Keratinocyte (primary cell): ENCODE results near the gene JSRP1. TPM values are rescaled to one million over a fixed set of nuclear protein-coding genes. Genes with fewer than 3 reads are reported as not detected.
A peak's percentile ranks its signal among the peaks of the same experiment; 100 is the strongest.

Experiments used
- DNase-seq: peaks from one replicate; pipeline ENCODE4 v3.0.0-alpha.2; 2011; ENCODE audit warnings: low read depth, missing footprints, low spot score
- FAIRE-seq: peaks from 2 replicates; lab custom pipeline; 2011; peaks lifted over from hg19 to GRCh38; lab: Jason Lieb, UNC
- H2AFZ ChIP-seq: 2 replicates; pipeline ENCODE4 v1.6.0; 2012; ENCODE audit warnings: low read length, control low read depth, inconsistent platforms; ENCODE audit not compliant: control insufficient read depth
- H3K27ac ChIP-seq: 2 replicates; pipeline ENCODE4 v1.5.1; 2011; ENCODE audit warnings: low read length; ENCODE audit not compliant: control insufficient read depth, insufficient read depth
- H3K27me3 ChIP-seq: 3 replicates; pipeline ENCODE4 v1.6.0; 2011; ENCODE audit warnings: low read length; ENCODE audit not compliant: control insufficient read depth, insufficient read depth; ENCODE audit errors: extremely low read depth
- H3K36me3 ChIP-seq, 2 experiments: 2 replicates in 1 of 2; 3 replicates in 1 of 2; pipeline ENCODE4 v1.5.1; 2011; ENCODE audit warnings: low read length in 2 of 2, mild to moderate bottlenecking in 1 of 2; ENCODE audit not compliant: control insufficient read depth in 2 of 2, insufficient read depth in 2 of 2; ENCODE audit errors: extremely low read depth in 1 of 2
- H3K4me1 ChIP-seq: 3 replicates; pipeline ENCODE4 v1.5.1; 2011; ENCODE audit warnings: low read length; ENCODE audit not compliant: control insufficient read depth, insufficient read depth; ENCODE audit errors: extremely low read depth
- H3K4me2 ChIP-seq: 3 replicates; pipeline ENCODE4 v1.6.0; 2011; ENCODE audit warnings: low read depth, low read length; ENCODE audit not compliant: control insufficient read depth, insufficient read depth; ENCODE audit errors: extremely low read depth
- H3K4me3 ChIP-seq, 3 experiments: fragments of 200-600 bp in 1 of 3; sonication (generic) in 1 of 3; 2 replicates in 2 of 3; 3 replicates in 1 of 3; pipeline ENCODE4 v1.5.1; 2011 to 2016; ENCODE audit warnings: low read length in 3 of 3, mild to moderate bottlenecking in 3 of 3, control low read depth in 2 of 3, inconsistent platforms in 1 of 3, low read depth in 1 of 3, mixed read lengths in 1 of 3, mixed run types in 1 of 3, moderate library complexity in 1 of 3; ENCODE audit not compliant: control insufficient read depth in 2 of 3, insufficient read depth in 2 of 3; ENCODE audit errors: extremely low read depth in 1 of 3
- H3K79me2 ChIP-seq: 2 replicates; pipeline ENCODE4 v1.6.0; 2012; ENCODE audit warnings: low read length; ENCODE audit not compliant: control insufficient read depth, insufficient read depth
- H3K9ac ChIP-seq: 3 replicates; pipeline ENCODE4 v1.6.0; 2011; ENCODE audit warnings: low read length; ENCODE audit not compliant: control insufficient read depth, insufficient read depth; ENCODE audit errors: extremely low read depth
- H3K9me1 ChIP-seq: 3 replicates; pipeline ENCODE4 v1.6.0; 2011; ENCODE audit warnings: low read length; ENCODE audit not compliant: control insufficient read depth, insufficient read depth; ENCODE audit errors: extremely low read depth
- H3K9me3 ChIP-seq: 2 replicates; pipeline ENCODE4 v1.5.1; 2012; ENCODE audit warnings: low read depth, low read length; ENCODE audit not compliant: control insufficient read depth
- H4K20me1 ChIP-seq: 3 replicates; pipeline ENCODE4 v1.6.0; 2011; ENCODE audit warnings: low read length; ENCODE audit not compliant: control insufficient read depth, insufficient read depth; ENCODE audit errors: extremely low read depth
- EZH2 ChIP-seq: IDR thresholded peaks from one replicate; pipeline ENCODE4 v1.6.1; 2012; ENCODE audit warnings: inconsistent platforms, mild to moderate bottlenecking, low read length, moderate library complexity
- dilution Hi-C: fragments of 300-500 bp; cut with MboI; formaldehyde crosslinking; loops from one replicate; pipeline ENCODE4 v1.7.0; 2020; ENCODE audit warnings: low sequenced_read_pairs; ENCODE audit not compliant: extremely low pct_ligation_motif_present
- polyA plus RNA-seq, 5 experiments: library from polyadenylated mRNA; depleted of rRNA in 3 of 5; stranded (reverse) in 3 of 5; stranded (forward) in 1 of 5; unstranded in 1 of 5; fragments of >200 nt; gene quantifications; 1 replicate in 1 of 5; 2 replicates in 3 of 5; 3 replicates in 1 of 5; pipeline versions ENCODE4 v1.2.1 to v1.2.3, GENCODE V29; 2011 to 2012; ENCODE audit warnings: missing spikeins in 2 of 5, low read depth in 1 of 5, low replicate concordance in 1 of 5
- TF ChIP-seq, protein P1 (sequence below), 3 experiments: IDR thresholded peaks in 1 of 3; conservative IDR thresholded peaks in 1 of 3; optimal IDR thresholded peaks in 1 of 3; 2 replicates in 2 of 3; 3 replicates in 1 of 3; pipeline versions ENCODE3 to v1.5.1; 2011; ENCODE audit warnings: low read length in 3 of 3, mild to moderate bottlenecking in 3 of 3, moderate library complexity in 2 of 3, control low read depth in 1 of 3, inconsistent platforms in 1 of 3; ENCODE audit not compliant: insufficient read depth in 2 of 3; ENCODE audit errors: extremely low read depth in 1 of 3

Gene JSRP1
- polyA plus RNA-seq, 1 donor (not counting 4 experiments of a cell fraction or from before 2014, with no cell fraction given) = not detected

DNA sequence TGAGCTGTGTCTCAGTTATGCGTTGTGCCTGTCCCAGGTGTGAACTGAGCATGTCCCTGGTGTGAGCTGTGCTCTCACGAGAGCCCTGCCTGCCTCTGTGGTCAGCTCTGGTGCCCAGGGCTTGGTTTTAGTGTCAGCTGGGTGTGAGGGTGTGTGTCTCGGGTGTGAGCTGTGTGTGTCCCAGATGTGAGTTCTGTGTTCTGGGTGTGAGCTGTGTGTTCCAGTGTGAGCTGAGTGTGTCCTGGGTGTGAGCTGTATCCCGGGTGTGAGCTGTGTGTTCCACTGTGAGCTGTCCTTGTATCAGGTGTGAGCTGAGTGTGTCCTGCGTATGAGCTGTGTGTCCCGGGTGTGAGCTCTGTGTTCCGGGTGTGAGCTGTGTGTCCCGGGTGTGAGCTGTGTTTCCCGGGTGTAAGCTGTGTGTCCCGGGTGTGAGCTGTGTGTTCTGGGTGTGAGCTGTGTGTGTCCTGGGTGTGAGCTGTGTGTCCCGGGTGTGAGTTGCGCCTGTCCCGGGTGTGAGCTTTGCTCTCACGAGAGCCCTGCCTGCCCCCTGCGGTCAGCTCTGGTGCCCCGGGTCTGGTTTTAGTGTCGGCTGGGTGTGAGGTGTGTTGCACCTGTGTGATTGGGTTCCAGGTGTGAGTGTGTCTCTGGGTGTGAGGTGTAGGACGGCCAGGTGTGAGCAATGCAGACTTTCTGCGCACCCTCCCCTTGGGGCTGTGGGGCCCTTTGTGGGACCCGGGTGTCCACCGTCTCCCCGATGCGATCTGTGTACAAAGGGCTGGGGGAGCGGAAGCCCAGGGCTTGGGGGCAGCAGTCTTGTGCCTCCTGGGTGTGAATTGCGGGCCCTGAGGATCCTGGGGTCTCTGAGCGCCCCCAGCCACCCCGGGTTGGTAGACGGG is 32.8 kb upstream of the JSRP1 start:
- H3K36me3 ChIP-seq = no peaks in the 10 kb centered on the region
- H3K4me2 ChIP-seq = no peak overlapping the region
- no peaks in the 10 kb centered on the region for H3K4me1 ChIP-seq
- no peaks in the 10 kb centered on the region for H3K9me3 ChIP-seq
- no peaks in the 10 kb centered on the region for H3K9me1 ChIP-seq
- H4K20me1 ChIP-seq = no peaks in the 10 kb centered on the region
- no peak overlapping the region for H2AFZ ChIP-seq
- no peaks in the 10 kb centered on the region for H3K79me2 ChIP-seq
- dilution Hi-C loops = no loop called here
- no peak overlapping the region for H3K27ac ChIP-seq
- no peak overlapping the region for H3K4me3 ChIP-seq
- no peak for DNase-seq
- H3K27me3 ChIP-seq = peaks cover 62% of the 10 kb centered on the region
- peak; percentile 68 for TF ChIP-seq EZH2
- TF ChIP-seq, protein P1, sequence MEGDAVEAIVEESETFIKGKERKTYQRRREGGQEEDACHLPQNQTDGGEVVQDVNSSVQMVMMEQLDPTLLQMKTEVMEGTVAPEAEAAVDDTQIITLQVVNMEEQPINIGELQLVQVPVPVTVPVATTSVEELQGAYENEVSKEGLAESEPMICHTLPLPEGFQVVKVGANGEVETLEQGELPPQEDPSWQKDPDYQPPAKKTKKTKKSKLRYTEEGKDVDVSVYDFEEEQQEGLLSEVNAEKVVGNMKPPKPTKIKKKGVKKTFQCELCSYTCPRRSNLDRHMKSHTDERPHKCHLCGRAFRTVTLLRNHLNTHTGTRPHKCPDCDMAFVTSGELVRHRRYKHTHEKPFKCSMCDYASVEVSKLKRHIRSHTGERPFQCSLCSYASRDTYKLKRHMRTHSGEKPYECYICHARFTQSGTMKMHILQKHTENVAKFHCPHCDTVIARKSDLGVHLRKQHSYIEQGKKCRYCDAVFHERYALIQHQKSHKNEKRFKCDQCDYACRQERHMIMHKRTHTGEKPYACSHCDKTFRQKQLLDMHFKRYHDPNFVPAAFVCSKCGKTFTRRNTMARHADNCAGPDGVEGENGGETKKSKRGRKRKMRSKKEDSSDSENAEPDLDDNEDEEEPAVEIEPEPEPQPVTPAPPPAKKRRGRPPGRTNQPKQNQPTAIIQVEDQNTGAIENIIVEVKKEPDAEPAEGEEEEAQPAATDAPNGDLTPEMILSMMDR (optimal IDR thresholded peaks at IDR 0.05 in 1 of 3, IDR thresholded peaks at IDR 0.05 in 1 of 3, conservative IDR thresholded peaks at IDR 0.05 in 1 of 3; ENCODE audit: extremely low read depth in 1 of 3, insufficient read depth in 2 of 3, low read length in 3 of 3) = no peak
- H3K9ac ChIP-seq = no peak overlapping the region
- FAIRE-seq = no peak

DNA sequence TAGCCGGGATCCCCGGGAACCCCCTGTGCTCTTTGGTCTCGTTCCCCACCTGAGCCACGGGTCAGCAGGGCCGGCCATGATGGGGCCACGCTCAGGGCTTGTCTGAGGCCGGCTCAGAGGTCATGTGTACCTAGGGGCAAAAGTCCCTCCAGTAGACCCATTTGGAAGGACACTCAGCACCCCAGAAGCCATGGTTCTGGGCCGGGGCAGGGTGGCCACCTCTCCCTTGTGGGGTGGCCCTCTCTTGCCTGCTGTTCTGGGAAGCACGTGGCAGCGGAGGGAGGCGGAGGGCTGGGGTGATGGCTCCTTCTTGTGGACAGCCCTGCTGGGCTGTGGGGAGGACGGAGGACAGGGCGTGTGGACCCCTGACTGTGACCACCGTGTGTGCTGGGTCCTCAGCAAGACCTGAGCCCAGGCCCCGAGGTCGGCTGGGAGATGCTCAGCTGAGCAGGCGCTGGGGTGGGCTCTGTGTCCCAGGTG is 32.2 kb upstream of the JSRP1 start:
- no peaks in the 10 kb centered on the region for H3K79me2 ChIP-seq
- H3K4me1 ChIP-seq = no peaks in the 10 kb centered on the region
- H3K4me2 ChIP-seq = no peak overlapping the region
- FAIRE-seq (no peak), DNase-seq (no peak)
- dilution Hi-C loops = no loop called here
- no peak overlapping the region for H3K9ac ChIP-seq
- H4K20me1 ChIP-seq = no peaks in the 10 kb centered on the region
- no peak overlapping the region for H3K27ac ChIP-seq
- peaks cover 55% of the 10 kb centered on the region for H3K27me3 ChIP-seq
- no peaks in the 10 kb centered on the region for H3K9me3 ChIP-seq
- no peaks in the 10 kb centered on the region for H3K9me1 ChIP-seq
- no peak overlapping the region for H3K4me3 ChIP-seq
- no peaks in the 10 kb centered on the region for H3K36me3 ChIP-seq
- TF ChIP-seq EZH2 = no peak
- TF ChIP-seq, protein P1 (optimal IDR thresholded peaks at IDR 0.05 in 1 of 3, IDR thresholded peaks at IDR 0.05 in 1 of 3, conservative IDR thresholded peaks at IDR 0.05 in 1 of 3; ENCODE audit: extremely low read depth in 1 of 3, insufficient read depth in 2 of 3, low read length in 3 of 3) = no peak
- H2AFZ ChIP-seq = no peak overlapping the region
